Activated T-helper 1 cell treated with anti-CD3 and anti-CD28 coated beads, Interleukin-12 subunit alpha, Interleukin-12 subunit beta, Interleukin-2, Interleukin-4 antibody, amounts not matched to agents 30 ng/mL and 10 ng/mL and 1 ng/mL, durations not matched to agents 14 hours and 24 hours and 36 hours (primary cell): ENCODE data around the gene LHX4. TPM values are rescaled to one million over a fixed set of nuclear protein-coding genes. Genes with fewer than 3 reads are reported as not detected.

ENCODE experiments used
- DNase-seq: peaks from one replicate; pipeline ENCODE4 v3.0.0; 2021; ENCODE audit warnings: low spot score
- H3K27ac Mint-ChIP-seq: one replicate; pipeline ENCODE4 v1.8.0; 2021; ENCODE audit warnings: mild to moderate bottlenecking, mixed read lengths
- H3K27me3 Mint-ChIP-seq: one replicate; pipeline ENCODE4 v1.8.0; 2022; ENCODE audit warnings: mild to moderate bottlenecking, moderate library complexity, mixed read lengths; ENCODE audit not compliant: insufficient read depth
- H3K36me3 Mint-ChIP-seq: one replicate; pipeline ENCODE4 v1.8.0; 2021; ENCODE audit warnings: low read depth, mixed read lengths
- H3K4me1 Mint-ChIP-seq: one replicate; pipeline ENCODE4 v1.8.0; 2021; ENCODE audit warnings: low read depth, mixed read lengths
- H3K4me3 Mint-ChIP-seq: one replicate; pipeline ENCODE4 v1.8.0; 2021; ENCODE audit warnings: mild to moderate bottlenecking, moderate library complexity, mixed read lengths
- H3K9me3 Mint-ChIP-seq: one replicate; pipeline ENCODE4 v1.8.0; 2021; ENCODE audit warnings: mixed read lengths
- intact Hi-C: fragments of 100-400 bp; cut with micrococcal nuclease; formaldehyde crosslinking; loops from one replicate; pipeline ENCODE4 v1.15.1; 2024
- total RNA-seq: library from RNA; stranded (reverse); gene quantifications from 2 replicates; pipeline ENCODE4 v1.2.3, GENCODE V29; 2022

LHX4 gene
- total RNA-seq, 1 donor from 2014 or later = not detected

GRCh38 chr1:180264595-180264994 lies 34.5 kb downstream of the LHX4 start:
- DNase-seq = no peak
- Mint-ChIP-seq H3K4me1 (no peaks in the 10 kb centered on the region), H3K9me3 (no peaks in the 10 kb centered on the region), H3K27me3 (peaks cover 3% of the 10 kb centered on the region), H3K4me3 (no peak overlapping the region), H3K27ac (no peak overlapping the region), H3K36me3 (no peaks in the 10 kb centered on the region)
- intact Hi-C loops = no loop called here

- Mint-ChIP-seq H3K36me3 (no peaks in the 10 kb centered on the region), H3K27ac (no peak overlapping the region), H3K4me1 (no peaks in the 10 kb centered on the region), H3K9me3 (no peaks in the 10 kb centered on the region), H3K4me3 (no peak overlapping the region), H3K27me3 (peaks cover 1% of the 10 kb centered on the region)
- intact Hi-C loops = no loop called here
- no peak for DNase-seq
These were observed 35.1 kb downstream of the LHX4 start for GRCh38 chr1:180265201-180265600.

GRCh38 chr1:180265871-180266270 lies 35.8 kb downstream of the LHX4 start:
- H3K9me3 Mint-ChIP-seq = no peaks in the 10 kb centered on the region
- H3K4me3 Mint-ChIP-seq = no peak overlapping the region
- no peak for DNase-seq
- no peak overlapping the region for H3K27ac Mint-ChIP-seq
- H3K27me3 Mint-ChIP-seq = peaks cover 1% of the 10 kb centered on the region
- intact Hi-C loops = no loop called here
- no peaks in the 10 kb centered on the region for H3K36me3 Mint-ChIP-seq
- no peaks in the 10 kb centered on the region for H3K4me1 Mint-ChIP-seq

DNA sequence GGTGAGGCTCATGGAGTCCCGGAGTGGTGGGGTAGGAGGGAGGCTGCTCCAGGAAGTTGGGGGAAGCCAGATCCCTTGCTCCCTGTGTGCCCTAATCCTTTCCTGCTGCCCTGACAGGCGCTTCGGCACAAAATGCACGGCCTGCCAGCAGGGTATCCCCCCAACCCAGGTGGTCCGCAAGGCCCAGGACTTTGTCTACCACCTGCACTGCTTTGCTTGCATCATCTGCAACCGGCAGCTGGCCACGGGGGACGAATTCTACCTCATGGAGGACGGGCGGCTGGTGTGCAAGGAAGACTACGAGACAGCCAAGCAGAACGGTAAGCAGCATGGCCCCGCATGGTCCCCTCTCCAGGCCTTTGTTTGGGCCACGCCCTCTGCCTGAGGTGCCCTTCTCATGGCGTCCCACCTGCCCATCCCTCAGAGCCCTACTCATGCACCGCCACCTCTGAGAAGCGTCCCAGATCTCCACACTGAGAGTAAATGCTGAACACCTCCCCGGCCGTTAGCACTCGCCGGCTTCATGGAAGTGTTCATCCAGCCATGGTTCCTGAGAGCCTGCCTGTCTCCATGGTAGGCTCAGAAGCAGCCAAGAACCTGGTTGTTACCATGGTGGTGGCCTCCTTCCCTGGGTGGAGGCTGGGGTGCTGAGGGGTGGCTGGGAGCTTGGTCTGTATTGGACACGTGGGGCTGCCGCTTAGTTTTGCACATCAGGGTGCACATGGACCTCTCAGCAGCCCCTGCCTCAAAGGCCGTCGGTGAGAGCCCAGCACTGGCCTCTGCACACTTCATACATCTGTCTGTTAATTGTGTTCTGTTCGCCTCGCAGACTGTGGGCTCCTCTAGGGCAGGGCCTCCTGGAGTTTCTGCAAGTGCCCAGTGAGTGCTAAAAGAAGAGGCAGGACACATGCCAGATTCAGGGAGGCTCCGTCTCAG lies 36.5 kb downstream of the LHX4 start:
- no peaks in the 10 kb centered on the region for H3K9me3 Mint-ChIP-seq
- H3K4me1 Mint-ChIP-seq = no peaks in the 10 kb centered on the region
- H3K36me3 Mint-ChIP-seq = no peaks in the 10 kb centered on the region
- no peak overlapping the region for H3K27ac Mint-ChIP-seq
- intact Hi-C loops = no loop called here
- H3K27me3 Mint-ChIP-seq = no peaks in the 10 kb centered on the region
- H3K4me3 Mint-ChIP-seq = no peak overlapping the region
- DNase-seq = no peak

- intact Hi-C loops = no loop called here
- no peak overlapping the region for H3K27ac Mint-ChIP-seq
These were observed 37.1 kb downstream of the LHX4 start for GRCh38 chr1:180267211-180267561.

GRCh38 chr1:180267761-180268555 lies 37.9 kb downstream of the LHX4 start:
- H3K27ac Mint-ChIP-seq = no peak overlapping the region
- intact Hi-C loops = no loop called here
- H3K9me3 Mint-ChIP-seq = no peaks in the 10 kb centered on the region
- no peak for DNase-seq
- no peaks in the 10 kb centered on the region for H3K4me1 Mint-ChIP-seq
- H3K27me3 Mint-ChIP-seq = no peaks in the 10 kb centered on the region
- H3K36me3 Mint-ChIP-seq = no peaks in the 10 kb centered on the region
- H3K4me3 Mint-ChIP-seq = no peak overlapping the region

More at GRCh38 chr1:180267211-180267561, 37.1 kb downstream of the LHX4 start:
- Mint-ChIP-seq H3K27me3 (no peaks in the 10 kb centered on the region), H3K4me1 (no peaks in the 10 kb centered on the region), H3K9me3 (no peaks in the 10 kb centered on the region), H3K36me3 (no peaks in the 10 kb centered on the region), H3K4me3 (no peak overlapping the region)
- no peak for DNase-seq

DNA sequence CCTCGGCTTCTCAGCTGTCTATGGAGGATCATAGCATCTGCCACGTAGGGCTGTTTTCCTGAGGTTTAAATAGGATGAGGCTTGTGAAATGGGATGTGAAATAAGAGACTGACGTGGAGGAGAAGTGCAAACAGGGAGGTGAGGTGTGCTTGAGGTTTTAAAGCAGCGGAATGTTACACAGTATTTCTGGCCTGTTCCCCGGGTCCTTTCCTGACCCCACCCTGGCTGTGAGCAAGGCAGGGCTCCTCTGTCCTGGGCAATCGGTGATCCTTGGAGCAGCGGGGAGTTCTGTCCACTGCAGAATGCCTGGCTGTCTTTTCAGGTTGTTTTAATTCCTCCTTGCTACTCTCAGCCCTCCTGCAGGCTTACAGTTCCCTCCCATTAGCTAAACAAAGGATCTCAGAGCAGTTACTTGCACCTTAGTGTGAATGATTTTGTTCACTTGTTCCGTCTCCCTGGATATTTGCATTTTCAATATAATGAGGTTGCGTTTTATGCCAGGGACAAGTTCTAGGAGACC lies 38.6 kb downstream of the LHX4 start:
- DNase-seq = no peak

GRCh38 chr1:180269645-180270529 lies 39.8 kb downstream of the LHX4 start:
- intact Hi-C loops = no loop called here
- no peak overlapping the region for H3K27ac Mint-ChIP-seq
- DNase-seq = no peak
- H3K36me3 Mint-ChIP-seq = peaks cover 1% of the 10 kb centered on the region
- H3K4me3 Mint-ChIP-seq = no peak overlapping the region
- H3K27me3 Mint-ChIP-seq = no peaks in the 10 kb centered on the region
- H3K4me1 Mint-ChIP-seq = no peaks in the 10 kb centered on the region
- no peaks in the 10 kb centered on the region for H3K9me3 Mint-ChIP-seq

More for the DNA sequence above, 38.6 kb downstream of the LHX4 start:
- intact Hi-C loops = no loop called here
- Mint-ChIP-seq H3K27ac (no peak overlapping the region), H3K9me3 (no peaks in the 10 kb centered on the region), H3K27me3 (no peaks in the 10 kb centered on the region), H3K36me3 (no peaks in the 10 kb centered on the region), H3K4me1 (no peaks in the 10 kb centered on the region), H3K4me3 (no peak overlapping the region)

- no peaks in the 10 kb centered on the region for H3K4me1 Mint-ChIP-seq
These were observed 40.6 kb downstream of the LHX4 start for GRCh38 chr1:180270530-180271271.

DNA sequence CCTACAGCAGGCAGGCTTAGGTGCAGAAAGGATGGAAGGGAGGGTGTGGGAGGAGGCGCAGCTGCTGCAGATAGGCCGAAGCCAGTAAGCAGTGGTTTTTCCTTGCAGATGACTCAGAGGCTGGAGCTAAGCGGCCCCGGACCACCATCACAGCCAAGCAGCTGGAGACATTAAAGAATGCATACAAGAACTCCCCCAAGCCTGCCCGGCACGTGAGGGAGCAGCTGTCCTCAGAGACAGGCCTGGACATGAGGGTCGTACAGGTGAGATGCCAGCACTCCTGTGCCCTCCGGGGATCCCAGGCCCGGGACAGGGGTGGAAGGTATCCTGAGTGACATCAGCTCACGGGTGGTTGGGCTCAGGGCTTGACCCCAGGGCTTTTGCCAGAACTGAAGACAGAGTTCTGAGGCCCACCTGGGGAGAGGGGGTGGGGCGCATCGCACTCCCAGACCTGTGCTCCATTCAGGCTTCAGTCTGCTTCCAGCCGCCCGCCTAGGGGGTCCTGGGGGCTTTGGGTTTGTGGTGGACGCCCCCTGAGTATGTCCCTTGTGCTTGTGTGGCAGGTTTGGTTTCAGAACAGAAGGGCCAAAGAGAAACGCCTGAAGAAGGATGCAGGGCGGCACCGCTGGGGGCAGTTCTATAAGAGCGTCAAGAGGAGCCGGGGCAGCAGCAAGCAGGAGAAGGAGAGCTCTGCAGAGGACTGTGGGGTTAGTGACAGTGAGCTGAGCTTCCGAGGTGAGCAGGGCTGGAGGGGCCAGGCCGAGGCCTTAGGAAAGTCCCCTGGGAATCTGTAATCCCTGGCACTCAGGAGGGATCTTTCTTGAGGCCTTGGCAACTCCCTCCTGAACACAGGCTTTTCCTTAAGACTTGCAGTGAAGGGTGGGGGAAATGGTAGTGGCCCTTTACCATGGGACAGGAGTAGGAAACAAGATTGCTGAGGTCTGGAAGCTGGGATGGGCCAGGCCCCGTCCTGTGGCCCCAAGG lies 41.5 kb downstream of the LHX4 start:
- Mint-ChIP-seq H3K4me1 (no peaks in the 10 kb centered on the region), H3K27ac (no peak overlapping the region), H3K4me3 (no peak overlapping the region), H3K36me3 (peaks cover 4% of the 10 kb centered on the region), H3K27me3 (no peaks in the 10 kb centered on the region), H3K9me3 (no peaks in the 10 kb centered on the region)
- intact Hi-C loops = no loop called here
- DNase-seq = no peak

More at GRCh38 chr1:180270530-180271271, 40.6 kb downstream of the LHX4 start:
- Mint-ChIP-seq H3K27ac (no peak overlapping the region), H3K36me3 (peaks cover 4% of the 10 kb centered on the region), H3K27me3 (no peaks in the 10 kb centered on the region), H3K4me3 (no peak overlapping the region), H3K9me3 (no peaks in the 10 kb centered on the region)
- intact Hi-C loops = no loop called here
- DNase-seq = no peak

DNA sequence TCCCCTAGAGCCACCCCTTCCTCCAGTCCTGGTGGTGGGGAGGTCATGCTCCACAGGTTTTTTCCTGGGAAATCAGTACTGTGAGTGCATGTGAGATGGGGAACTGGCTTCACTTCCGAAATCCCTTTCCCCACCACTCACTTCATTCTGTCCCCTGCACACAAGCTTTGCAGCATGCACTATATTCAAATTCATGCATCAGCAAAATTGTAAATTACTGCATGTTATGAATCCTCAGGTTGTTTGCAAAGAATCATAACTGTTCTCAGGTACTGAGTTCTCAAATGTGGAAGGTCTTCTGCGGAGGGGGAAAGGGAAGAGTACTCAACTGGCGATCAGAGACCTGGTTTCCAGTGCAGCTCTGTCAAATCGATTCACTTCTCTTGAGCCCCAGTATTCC lies 42.3 kb downstream of the LHX4 start:
- Mint-ChIP-seq H3K27me3 (no peaks in the 10 kb centered on the region), H3K27ac (no peak overlapping the region), H3K36me3 (peaks cover 4% of the 10 kb centered on the region)

More for the DNA sequence above, 42.3 kb downstream of the LHX4 start:
- Mint-ChIP-seq H3K9me3 (no peaks in the 10 kb centered on the region), H3K4me3 (no peak overlapping the region), H3K4me1 (no peaks in the 10 kb centered on the region)
- intact Hi-C loops = no loop called here
- DNase-seq = no peak
